Loucy (cell line): ENCODE results near the gene YTHDC2.

Experiments
- CTCF ChIP-seq: fragments of 200-600 bp; sonication (generic); conservative IDR thresholded peaks from 2 replicates; pipeline ENCODE4 v1.5.1; 2014; ENCODE audit warnings: mild to moderate bottlenecking, antibody characterized with exemption, low read length
- EZH2phosphoT487 ChIP-seq: fragments of 200-600 bp; IDR thresholded peaks from 2 replicates; pipeline ENCODE4 v1.6.1; 2018; ENCODE audit warnings: antibody characterized with exemption, mild to moderate bottlenecking, moderate library complexity, borderline replicate concordance

- TF ChIP-seq CTCF (no peak), EZH2phosphoT487 (no peak)
Measured at GRCh38 chr5:113527746-113528145, 14.3 kb downstream of the YTHDC2 start.
